Kidney (tissue), 14 donors: ENCODE results near the gene MYADM. TPM values are rescaled to one million over a fixed set of nuclear protein-coding genes. Genes with fewer than 3 reads are reported as not detected.

Source experiments
- DNase-seq, 5 donors: peaks; one replicate each; pipeline ENCODE4 v3.0.0-alpha.2; 2013 to 2020
- FAIRE-seq: peaks from 2 replicates; lab custom pipeline; 2012; peaks lifted over from hg19 to GRCh38; lab: Jason Lieb, UNC
- H3K27ac ChIP-seq, 2 donors: one replicate each; pipeline ENCODE4 v1.7.0; 2013; ENCODE audit warnings: low read depth in 2 of 2, low read length in 2 of 2, inconsistent platforms in 1 of 2
- H3K27me3 ChIP-seq: one replicate; pipeline ENCODE4 v1.7.1; 2013; ENCODE audit warnings: low read length, inconsistent platforms; ENCODE audit not compliant: control insufficient read depth, insufficient read depth
- H3K36me3 ChIP-seq, 3 donors: one replicate each; pipeline versions ENCODE4 v1.7.0 to v1.7.1; 2013; ENCODE audit warnings: low read length in 3 of 3, control low read depth in 1 of 3, inconsistent platforms in 1 of 3; ENCODE audit not compliant: insufficient read depth in 3 of 3, control insufficient read depth in 2 of 3
- H3K4me1 ChIP-seq, 3 donors: one replicate each; pipeline versions ENCODE4 v1.7.0 to v1.7.1; 2013; ENCODE audit warnings: low read length in 3 of 3, inconsistent platforms in 1 of 3, low read depth in 1 of 3; ENCODE audit not compliant: control insufficient read depth in 2 of 3, insufficient read depth in 2 of 3
- H3K4me3 ChIP-seq, 3 donors: one replicate each; pipeline versions ENCODE4 v1.7.0 to v1.8.1; 2013; ENCODE audit warnings: low read length in 3 of 3, control low read depth in 1 of 3, inconsistent platforms in 1 of 3
- H3K9ac ChIP-seq, 3 donors: one replicate each; pipeline versions ENCODE4 v1.7.0 to v1.7.1; 2013; ENCODE audit warnings: low read length in 3 of 3, control low read depth in 1 of 3, inconsistent platforms in 1 of 3
- H3K9me3 ChIP-seq, 3 donors: one replicate each; pipeline versions ENCODE4 v1.7.0 to v1.7.1; 2013; ENCODE audit warnings: low read length in 3 of 3, control low read depth in 1 of 3, inconsistent platforms in 1 of 3; ENCODE audit not compliant: control insufficient read depth in 2 of 3, insufficient read depth in 1 of 3
- CTCF ChIP-seq: IDR thresholded peaks from 3 replicates; pipeline ENCODE4 v1.5.1; 2012; ENCODE audit warnings: mild to moderate bottlenecking, moderate library complexity, borderline replicate concordance; ENCODE audit not compliant: insufficient read depth; ENCODE audit errors: extremely low read depth
- intact Hi-C: fragments of 100-400 bp; cut with DNase I; formaldehyde crosslinking; loops from one replicate; pipeline ENCODE4 v1.11.1; 2022
- polyA plus RNA-seq: library from polyadenylated mRNA; stranded (reverse); fragments of 350-450 nt; fragmentation: Illumina TruSeq; extraction: RNeasy Lipid Tissue Mini Kit (QIAGEN cat#74804); gene quantifications from one replicate; pipeline ENCODE4 v1.2.3, GENCODE V29; 2014; ENCODE audit warnings: low read depth, low replicate concordance; ENCODE audit not compliant: insufficient read depth
- total RNA-seq: library from RNA; stranded (reverse); fragmentation: NEBNext Ultra II Directional; extraction: Animal tissue kit (Norgen Biotek cat#: 25700); gene quantifications from one replicate; pipeline ENCODE4 v1.2.1, GENCODE V29; 2021
- donor health status: control.
- donor health status: control.
- donor health status: control.
- donor health status: control.
- donor health status: control.
- donor health status: DM: yes; HTN: yes; CAD: no.
- donor health status: Normal renal cell carcinoma (clear cell type).

Gene MYADM
- total and polyA plus RNA-seq, 2 donors from 2014 or later: 13.1 to 90.3 TPM

DNA sequence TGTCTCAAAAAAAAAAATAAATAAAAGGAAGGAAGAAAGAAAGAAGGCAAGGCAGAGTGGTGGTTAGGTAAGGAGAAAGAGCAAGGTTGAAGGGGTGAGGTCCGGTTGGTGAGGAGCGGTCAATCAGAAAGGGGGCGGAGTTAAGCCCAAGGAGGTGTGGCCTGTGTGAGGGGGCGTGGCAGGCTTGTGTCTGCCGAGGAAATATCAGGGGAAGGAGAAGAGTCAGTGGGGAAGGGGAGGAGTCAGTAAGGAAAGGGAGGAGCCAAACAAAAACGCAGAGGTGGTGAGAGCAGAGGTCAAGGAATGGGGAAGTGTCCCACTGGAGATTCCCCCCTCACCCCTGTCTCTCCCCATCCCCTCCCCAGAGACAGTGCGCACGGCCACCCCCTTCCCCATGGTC lies 47.3 kb downstream of the MYADM start:
- peaks cover 12% of the 10 kb centered on the region for H3K27me3 ChIP-seq
- H3K27ac ChIP-seq: no peak overlapping the region
- H3K4me1 ChIP-seq: no peaks in the 10 kb centered on the region
- no peaks in the 10 kb centered on the region for H3K9me3 ChIP-seq
- no peak for TF ChIP-seq CTCF
- FAIRE-seq: no peak
- H3K36me3 ChIP-seq: no peaks in the 10 kb centered on the region
- intact Hi-C loops: no loop called here
- no peak for DNase-seq
- H3K4me3 ChIP-seq: no peak overlapping the region
- no peak overlapping the region for H3K9ac ChIP-seq

DNA sequence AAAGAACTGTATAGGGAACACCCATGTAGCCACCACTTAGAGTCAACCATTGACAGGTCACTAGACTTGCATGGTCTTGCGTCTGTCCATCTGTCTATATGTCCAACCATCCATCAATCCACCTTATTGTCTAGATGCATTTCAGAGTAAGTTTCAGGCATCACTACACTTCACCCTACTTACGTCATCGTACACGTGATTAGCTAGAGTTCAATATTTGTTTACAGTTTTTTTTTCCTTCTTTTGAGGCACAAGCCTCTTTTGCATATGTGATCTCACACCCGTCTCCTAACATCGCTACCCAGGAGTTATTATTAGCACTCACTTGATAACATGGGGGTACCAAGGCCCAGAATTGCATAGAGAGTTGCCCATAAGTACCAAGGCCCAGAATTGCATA lies 48.3 kb downstream of the MYADM start:
- Histone ChIP-seq H3K4me3 (no peak overlapping the region), H3K27me3 (peaks cover 5% of the 10 kb centered on the region), H3K4me1 (no peaks in the 10 kb centered on the region), H3K36me3 (no peaks in the 10 kb centered on the region), H3K9me3 (no peaks in the 10 kb centered on the region), H3K9ac (no peak overlapping the region), H3K27ac (no peak overlapping the region)
- no peak for TF ChIP-seq CTCF
- DNase-seq (no peak), FAIRE-seq (no peak)
- intact Hi-C loops: no loop called here

- Histone ChIP-seq H3K4me1 (no peaks in the 10 kb centered on the region), H3K9me3 (no peaks in the 10 kb centered on the region), H3K27me3 (no peaks in the 10 kb centered on the region), H3K4me3 (no peak overlapping the region), H3K36me3 (no peaks in the 10 kb centered on the region), H3K27ac (no peak overlapping the region), H3K9ac (no peak overlapping the region)
- DNase-seq (no peak), FAIRE-seq (no peak)
- intact Hi-C loops: no loop called here
- no peak for TF ChIP-seq CTCF
Observed at GRCh38 chr19:53917356-53917755, 49.7 kb downstream of the MYADM start.

Other genes starting within 250 kb of the MYADM start
- not detected for gene DPRX, start 235.9 kb upstream of the MYADM start, total RNA-seq
- gene DPRX, start 235.9 kb upstream of the MYADM start, polyA plus RNA-seq: not detected
- 1.1 TPM for gene NLRP12, start 43.6 kb upstream of the MYADM start, total RNA-seq
- not detected for gene NLRP12, start 43.6 kb upstream of the MYADM start, polyA plus RNA-seq
- not detected for gene PRKCG, start 14.3 kb downstream of the MYADM start, total RNA-seq
- not detected for gene PRKCG, start 14.3 kb downstream of the MYADM start, polyA plus RNA-seq
- not detected for gene CACNG7, start 41.4 kb downstream of the MYADM start, total RNA-seq
- not detected for gene CACNG7, start 41.4 kb downstream of the MYADM start, polyA plus RNA-seq
- gene CACNG8, start 95.1 kb downstream of the MYADM start, total RNA-seq: 0.03 TPM
- not detected for gene CACNG8, start 95.1 kb downstream of the MYADM start, polyA plus RNA-seq
- gene CACNG6, start 123.8 kb downstream of the MYADM start, total RNA-seq: not detected
- not detected for gene CACNG6, start 123.8 kb downstream of the MYADM start, polyA plus RNA-seq
- gene VSTM1, start 196.0 kb downstream of the MYADM start, total RNA-seq: 0.35 TPM
- 1.0 TPM for gene VSTM1, start 196.0 kb downstream of the MYADM start, polyA plus RNA-seq
- not detected for gene TARM1, start 213.5 kb downstream of the MYADM start, total RNA-seq
- not detected for gene TARM1, start 213.5 kb downstream of the MYADM start, polyA plus RNA-seq
- 5.1 TPM for gene OSCAR, start 232.9 kb downstream of the MYADM start, total RNA-seq
- 0.77 TPM for gene OSCAR, start 232.9 kb downstream of the MYADM start, polyA plus RNA-seq
- gene NDUFA3, start 235.0 kb downstream of the MYADM start, total RNA-seq: 132 TPM
- 1,006 TPM for gene NDUFA3, start 235.0 kb downstream of the MYADM start, polyA plus RNA-seq
- 19.2 TPM for gene TFPT, start 247.8 kb downstream of the MYADM start, total RNA-seq
- gene TFPT, start 247.8 kb downstream of the MYADM start, polyA plus RNA-seq: 31.6 TPM
- gene PRPF31, start 247.9 kb downstream of the MYADM start, total RNA-seq: 57.2 TPM
- 55.9 TPM for gene PRPF31, start 247.9 kb downstream of the MYADM start, polyA plus RNA-seq